ENCODE measurements around the gene TMEM208.
A peak's percentile ranks its signal among the peaks of the same experiment; 100 is the strongest.

TMEM208 gene

DNA sequence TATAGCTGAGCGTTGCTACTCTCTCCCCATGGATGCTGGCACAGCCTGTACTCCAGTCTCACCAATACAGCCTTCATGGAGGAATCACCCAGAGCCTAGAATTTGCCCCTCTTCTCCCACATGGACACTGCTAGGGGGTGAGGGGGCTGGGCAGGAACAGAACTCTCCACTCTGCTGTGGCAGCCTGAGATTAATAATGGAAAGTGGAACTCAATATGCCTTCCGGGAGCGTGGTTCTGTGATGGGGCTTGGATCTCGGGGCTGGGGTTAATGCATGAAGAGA is 23.1 kb downstream of the TMEM208 start:
- no peak for DNase-seq (ENCODE audit: low spot score)

DNA sequence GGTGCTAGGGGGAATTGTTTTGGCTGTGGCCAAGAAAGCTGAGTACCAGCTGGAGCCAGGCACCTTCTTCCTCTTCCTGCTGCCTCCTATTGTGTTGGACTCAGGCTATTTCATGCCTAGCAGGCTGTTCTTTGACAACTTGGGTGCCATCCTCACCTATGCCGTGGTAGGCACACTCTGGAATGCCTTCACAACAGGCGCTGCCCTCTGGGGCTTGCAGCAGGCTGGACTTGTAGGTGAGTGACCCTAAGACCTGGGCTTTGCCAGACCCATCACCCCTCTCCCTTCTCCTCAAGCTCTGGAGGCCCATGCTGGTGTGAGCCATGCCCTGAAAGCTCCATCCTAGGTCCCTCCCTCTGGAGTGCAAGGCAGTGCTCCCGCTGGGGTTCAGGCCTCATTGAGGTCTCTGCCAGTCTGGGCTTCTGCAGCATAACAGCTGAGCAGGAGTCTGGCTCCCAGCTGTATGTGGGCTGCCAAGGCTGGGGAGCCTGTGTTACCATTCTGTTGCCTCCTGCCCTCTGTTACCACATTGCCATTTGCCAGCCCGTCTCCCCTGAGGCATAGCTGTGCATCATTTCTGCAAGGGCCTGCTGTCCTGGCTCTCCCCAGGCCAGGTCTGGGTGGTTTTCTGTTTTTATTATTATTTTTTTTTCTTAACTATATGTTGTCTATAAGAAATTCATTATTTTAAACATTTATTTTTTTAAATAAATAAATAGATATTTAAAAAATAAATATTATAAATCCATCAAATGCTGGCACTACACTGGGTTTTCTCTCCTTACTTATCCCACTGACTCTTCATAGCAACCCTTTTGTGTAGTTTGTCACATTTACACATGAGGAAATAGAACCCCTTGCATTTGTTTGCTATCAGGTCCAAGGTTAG is 25.9 kb downstream of the TMEM208 start:
- no peak for DNase-seq (ENCODE audit: low spot score)

DNA sequence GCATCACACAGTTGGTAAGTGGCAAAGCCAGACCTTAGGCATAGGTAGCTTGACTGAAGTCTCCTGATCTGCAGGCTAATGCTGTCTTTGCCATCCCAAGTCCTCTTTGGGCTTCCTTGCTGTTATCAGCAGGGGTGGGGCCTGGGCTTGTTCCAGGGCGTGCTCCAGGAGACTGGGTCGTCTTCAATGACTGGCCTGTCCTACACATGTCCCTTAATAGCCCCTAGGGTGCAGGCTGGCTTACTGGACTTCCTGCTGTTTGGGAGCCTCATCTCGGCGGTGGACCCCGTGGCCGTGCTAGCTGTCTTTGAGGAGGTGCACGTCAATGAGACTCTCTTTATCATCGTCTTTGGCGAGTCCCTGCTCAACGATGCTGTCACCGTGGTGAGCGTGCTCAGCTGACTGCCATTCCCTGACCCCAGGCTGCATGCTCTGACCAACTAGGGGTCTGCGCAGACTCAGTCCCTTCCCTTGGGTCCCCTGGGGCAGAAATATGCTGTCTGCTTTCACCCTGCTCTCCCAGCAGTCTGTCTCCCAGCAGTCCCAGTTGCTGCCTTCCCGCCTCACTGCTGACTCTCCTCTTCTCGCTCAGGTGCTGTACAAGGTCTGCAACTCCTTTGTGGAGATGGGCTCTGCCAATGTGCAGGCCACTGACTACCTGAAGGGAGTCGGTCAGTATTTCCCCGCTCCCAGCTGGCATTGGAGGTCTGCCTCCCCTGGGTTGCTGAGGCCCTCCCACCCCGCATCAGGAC is 28.0 kb downstream of the TMEM208 start:
- no peak for DNase-seq (ENCODE audit: low spot score)

DNA sequence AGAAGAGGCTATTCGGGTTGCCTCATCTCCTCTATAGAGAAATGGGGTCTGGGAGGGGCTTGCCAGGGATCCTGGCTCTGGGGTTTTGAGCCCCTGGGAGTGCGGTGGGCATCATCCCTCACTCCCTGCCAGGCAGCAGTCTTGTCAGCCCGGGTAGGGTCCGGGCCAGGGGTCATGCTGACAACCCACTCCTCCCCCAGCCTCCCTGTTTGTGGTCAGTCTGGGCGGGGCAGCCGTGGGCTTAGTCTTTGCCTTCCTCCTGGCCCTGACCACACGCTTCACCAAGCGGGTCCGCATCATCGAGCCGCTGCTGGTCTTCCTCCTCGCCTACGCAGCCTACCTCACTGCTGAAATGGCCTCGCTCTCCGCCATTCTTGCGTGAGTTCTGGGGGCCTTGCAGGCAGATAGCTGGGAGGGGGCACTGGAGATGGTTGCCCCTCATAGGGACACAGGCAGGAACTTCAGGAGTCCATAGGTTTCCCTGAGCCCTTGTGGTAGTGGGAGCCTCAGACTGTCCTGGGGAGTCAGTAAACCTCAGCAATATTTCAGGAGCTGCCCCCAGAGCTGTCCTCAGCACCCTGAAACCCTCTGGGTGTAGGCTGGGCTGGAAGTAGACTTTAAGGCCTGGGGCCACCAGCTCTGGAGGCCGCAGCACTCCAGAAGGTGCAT is 28.8 kb downstream of the TMEM208 start:
- no peak for DNase-seq (ENCODE audit: low spot score)

DNA sequence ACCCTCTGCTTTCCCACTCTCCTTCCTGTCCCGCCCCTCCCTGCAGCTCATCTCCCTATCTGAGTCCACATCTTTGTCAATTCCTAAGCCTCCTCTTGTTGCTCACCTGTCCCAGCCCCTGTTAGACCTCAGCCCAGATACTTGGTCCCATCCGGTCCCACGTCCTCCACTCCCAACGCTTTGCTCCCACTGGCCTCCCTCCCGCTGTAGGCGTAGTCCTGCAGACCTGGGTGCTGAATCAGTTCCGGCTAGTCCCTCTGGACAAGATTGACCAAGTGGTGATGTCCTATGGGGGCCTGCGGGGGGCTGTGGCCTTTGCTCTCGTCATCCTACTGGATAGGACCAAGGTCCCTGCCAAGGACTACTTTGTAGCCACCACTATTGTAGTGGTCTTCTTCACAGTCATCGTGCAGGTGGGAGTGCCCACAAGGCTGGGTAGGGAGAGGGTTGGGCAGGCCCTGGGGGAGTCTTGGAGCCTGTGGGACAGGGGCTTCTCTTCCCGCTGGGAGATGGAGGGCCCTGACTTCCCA is 29.8 kb downstream of the TMEM208 start:
- DNase-seq (ENCODE audit: low spot score), result no peak

DNA sequence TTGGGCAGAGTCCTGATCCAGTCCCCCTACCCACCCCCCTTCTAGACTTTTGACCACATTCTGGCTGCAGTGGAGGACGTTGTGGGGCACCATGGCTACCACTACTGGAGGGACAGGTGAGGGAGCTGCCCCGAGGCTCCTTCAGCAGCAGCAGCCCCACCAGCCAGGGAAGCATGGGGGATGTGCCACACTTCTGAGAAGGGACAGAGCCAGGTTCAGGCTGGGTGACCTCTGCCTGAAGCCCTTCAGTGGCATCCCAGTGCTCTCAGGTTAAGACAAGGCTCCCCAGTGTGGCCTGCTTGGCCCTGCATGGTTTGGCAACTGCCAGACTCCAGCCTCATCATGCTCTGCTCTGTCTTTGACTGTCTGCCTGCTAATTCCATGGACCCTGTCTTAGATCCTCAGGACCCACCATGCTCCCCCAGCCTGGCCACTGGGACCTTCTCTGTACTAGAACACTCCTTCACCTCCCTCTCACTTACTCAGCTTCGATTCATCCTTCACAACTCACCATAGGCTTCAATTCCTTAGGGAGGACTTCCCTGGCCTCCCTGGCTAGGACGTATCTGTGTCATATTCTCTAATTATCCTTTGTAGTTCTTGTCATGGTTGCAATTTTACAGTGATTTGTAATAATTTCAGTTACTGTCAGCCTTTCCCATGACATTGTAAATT is 30.7 kb downstream of the TMEM208 start:
- no peak for DNase-seq (ENCODE audit: low spot score)

DNA sequence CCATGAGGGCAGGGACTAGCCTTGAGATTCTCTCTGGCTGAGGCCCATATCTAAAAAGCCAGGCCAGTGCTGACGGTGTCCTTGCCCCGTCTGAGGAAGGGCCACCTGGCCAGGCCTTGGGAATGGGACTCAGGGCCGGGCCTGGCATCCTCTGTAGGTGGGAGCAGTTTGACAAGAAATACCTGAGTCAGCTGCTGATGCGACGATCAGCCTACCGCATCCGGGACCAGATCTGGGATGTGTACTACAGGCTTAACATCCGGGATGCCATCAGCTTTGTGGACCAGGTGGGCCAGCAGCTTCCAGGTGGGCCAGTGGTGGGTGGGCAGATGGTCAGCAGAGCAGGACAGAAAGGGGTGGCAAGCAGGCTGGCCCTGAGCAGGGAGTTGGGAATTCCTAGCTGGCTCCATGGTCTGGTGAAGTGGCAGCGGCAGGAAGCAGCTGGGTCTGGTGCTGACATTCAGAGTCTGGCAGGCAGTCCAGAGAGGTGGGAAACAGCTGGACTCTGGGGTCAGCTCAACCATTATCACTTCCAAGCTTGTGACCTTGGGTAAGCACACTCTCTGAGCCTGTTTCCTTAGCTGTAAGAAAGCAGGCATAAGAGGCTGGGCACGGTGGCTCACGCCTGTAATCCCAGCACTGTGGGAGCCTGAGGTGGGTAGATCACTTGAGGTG is 31.4 kb downstream of the TMEM208 start:
- DNase-seq (ENCODE audit: low spot score), result no peak

DNA sequence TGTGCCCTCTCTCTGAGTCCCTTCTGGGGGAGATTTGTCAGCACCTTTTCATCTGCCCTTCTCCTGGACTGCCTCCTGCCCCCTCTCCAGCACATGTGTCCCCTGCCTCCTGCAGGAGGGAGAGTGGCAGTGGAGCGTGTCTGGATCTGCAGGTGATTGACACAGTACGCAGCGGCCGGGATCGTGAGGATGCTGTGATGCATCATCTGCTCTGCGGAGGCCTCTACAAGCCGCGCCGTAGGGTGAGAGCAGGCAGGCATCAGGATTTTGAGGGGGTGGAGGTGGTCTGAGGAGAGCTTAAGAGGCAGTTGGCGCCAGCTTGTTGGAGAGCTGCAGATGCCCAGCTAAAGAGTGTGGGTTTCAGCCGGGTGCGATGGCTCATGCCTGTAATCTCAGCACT is 32.8 kb downstream of the TMEM208 start:
- no peak for DNase-seq (ENCODE audit: low spot score)

DNA sequence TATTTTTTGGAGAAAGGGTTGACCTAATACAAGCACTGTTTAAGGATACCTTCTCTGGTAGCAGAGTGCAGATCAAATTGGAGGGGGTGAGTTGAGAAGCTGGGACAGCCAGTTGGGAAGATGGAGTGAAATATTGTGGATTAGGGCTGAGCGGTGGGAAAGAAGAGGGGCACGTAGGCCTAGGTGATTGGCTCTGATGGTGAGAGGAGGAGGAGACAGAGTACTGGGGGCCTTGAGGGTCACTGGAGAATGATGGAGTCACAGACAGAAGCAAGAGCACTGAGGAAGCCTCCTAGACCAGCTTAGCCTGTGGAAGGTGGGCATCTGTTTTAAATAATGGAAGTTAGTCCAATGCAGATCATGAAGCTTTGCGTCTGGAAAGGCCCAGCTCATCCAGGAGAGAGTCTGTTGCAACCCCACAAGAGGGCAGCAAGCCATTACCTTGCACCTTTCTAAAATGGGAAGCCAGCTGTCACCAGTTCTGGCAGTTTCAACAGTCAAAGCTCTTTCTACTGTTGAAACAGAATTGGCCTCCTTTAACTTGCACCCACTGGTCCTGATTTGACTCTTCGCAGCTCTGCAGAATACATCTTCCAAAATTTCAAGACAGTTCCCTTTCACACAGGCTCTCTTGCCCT is 33.6 kb downstream of the TMEM208 start:
- peak; percentile 67 for DNase-seq (ENCODE audit: low spot score)

DNA sequence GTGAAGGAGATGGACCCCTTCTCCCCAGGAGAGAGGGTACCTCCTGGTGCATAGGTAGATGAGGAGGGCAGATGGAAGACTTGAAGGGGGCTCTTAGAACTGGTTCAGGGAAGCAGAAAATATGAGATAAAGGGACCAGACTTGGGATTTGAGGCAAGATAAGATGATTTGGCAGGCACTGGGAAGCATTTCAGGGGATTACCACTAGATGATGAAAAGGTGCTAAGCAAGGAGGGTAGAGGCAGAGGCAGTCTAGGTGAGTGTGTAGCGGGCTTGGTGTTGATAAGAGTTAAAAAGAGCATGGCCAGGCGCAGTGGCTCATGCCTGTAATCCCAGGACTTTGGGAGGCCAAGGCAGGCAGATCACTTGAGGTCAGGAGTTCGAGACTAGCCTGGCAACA is 36.3 kb downstream of the TMEM208 start:
- no peak for DNase-seq (ENCODE audit: low spot score)

DNA sequence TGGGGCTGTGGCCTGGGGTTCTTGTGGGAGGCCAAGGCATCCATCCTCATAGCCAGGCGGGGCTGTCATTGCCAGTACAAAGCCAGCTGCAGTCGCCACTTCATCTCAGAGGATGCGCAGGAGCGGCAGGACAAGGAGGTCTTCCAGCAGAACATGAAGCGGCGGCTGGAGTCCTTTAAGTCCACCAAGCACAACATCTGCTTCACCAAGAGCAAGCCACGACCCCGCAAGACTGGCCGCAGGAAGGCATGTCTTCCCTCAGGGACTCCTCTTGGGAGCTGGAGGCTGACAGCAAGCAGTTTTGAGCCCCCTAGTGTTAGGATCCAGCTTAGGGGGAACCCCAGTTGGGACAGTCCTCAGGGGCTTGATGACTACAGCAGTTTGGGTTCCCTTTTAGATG is 37.3 kb downstream of the TMEM208 start:
- DNase-seq (ENCODE audit: low spot score), result no peak

DNA sequence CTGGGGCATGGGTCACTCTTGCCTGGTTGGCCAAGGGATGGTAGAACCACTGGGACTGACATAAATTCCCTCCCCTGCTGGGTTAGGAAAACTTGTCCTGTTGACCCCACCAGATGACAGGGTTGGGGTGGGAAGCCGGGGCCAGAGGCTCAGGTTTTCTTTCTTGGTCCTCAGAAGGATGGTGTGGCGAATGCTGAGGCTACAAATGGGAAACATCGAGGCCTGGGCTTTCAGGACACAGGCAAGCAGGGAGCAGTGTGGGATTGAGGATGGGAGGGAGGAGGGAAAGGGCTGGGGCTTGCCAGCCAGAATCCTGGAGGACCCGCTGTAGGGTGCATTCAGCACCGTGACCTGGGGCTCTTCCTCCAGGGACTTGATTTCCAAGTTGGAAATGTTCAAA is 37.9 kb downstream of the TMEM208 start:
- DNase-seq (ENCODE audit: low spot score), result no peak

DNA sequence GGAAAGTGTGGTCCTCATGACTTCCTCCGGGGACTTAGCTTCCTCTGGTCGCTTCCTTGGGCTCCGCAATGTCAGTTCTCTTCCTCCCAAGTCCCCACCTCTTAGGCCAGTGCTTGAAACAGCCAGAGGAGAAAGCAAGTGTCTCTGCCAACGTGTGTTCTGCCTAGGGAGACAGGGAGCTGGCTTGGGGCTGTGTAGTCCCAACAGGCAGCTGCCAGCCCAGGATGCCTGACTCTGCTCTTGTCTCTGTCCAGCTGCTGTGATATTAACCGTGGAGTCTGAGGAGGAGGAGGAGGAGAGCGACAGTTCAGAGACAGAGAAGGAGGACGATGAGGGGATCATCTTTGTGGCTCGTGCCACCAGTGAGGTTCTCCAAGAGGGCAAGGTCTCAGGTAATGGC is 38.9 kb downstream of the TMEM208 start:
- DNase-seq (ENCODE audit: low spot score), result no peak

DNA sequence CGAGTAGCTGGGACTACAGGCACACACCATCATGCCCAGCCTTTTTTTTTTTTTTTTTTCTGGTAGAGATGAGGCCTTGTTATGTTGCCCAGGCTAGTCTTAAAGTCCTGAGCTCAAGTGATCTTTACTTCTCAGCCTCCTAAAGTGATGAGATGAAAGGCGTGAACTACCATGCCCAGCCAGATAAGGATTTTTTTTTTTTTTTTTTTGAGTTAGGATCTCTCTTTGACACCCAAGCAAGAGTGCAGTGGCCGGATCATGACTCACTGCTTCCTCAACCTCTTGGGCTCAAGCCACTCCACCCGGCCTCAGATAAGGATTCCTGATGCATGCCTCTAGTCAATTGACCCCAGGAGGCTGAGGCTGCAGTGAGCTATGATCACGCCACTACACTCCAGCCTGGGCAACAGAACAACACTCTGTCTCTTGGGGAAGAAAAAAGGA is 41.2 kb downstream of the TMEM208 start:
- DNase-seq (ENCODE audit: low spot score), result peak; percentile 92

DNA sequence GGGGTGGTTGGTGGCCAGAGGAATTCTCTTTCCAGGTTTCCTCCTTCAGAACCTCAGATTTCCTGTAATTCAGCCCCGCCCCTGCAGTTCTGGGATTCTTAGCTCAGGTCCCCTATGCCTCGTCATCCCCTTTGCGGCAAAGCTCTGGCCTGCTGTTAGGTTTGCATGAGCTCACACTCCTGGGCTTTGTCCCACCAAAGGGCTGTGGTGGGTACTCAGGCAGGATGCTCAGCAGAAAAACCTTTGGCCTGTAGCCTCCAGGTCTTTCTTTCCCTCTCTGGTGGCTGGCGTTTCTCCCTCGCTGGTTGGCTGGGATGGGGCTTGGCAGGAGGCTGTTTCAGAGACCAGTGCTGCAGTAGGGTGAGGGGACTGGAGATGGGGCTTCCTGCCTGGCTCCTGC is 42.8 kb downstream of the TMEM208 start:
- peak; percentile 56 for DNase-seq (ENCODE audit: low spot score)

DNA sequence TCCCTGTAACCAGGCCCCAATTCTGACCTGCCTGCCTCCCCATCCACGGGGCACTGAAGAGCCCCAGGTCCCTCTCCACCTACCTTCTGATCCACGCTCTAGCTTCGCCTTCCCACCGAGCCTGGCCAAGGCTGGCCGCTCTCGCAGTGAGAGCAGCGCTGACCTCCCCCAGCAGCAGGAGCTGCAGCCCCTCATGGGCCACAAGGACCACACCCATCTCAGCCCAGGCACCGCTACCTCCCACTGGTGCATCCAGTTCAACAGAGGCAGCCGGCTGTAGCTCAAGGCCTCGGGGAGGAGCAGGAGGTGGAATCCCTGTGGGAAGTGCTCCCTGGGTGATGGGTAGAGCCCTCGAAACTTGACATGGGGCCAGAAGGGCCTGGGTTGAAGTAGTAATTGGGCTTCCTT is 44.0 kb downstream of the TMEM208 start:
- no peak for DNase-seq (ENCODE audit: low spot score)

DNA sequence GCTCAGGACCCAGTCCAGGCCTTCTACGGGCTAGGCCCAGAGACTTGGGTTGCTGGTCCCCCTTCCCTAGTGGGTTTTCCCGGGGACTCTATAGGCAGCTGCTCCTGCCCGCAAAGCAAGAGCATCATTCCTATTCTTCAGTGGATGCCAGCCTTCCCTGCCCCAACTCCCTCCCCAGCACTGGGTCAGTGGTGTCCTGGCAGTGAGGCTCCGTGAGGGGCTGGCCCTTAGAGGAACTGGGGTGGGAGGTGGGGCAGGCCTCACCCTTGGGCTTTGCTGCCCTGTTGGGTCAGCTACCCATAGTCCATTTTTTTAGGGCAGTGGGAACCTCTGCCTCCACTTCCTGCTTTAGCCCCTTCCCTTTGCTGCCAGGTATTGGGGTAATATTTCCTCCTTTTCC is 44.5 kb downstream of the TMEM208 start:
- DNase-seq (ENCODE audit: low spot score), result no peak

DNA sequence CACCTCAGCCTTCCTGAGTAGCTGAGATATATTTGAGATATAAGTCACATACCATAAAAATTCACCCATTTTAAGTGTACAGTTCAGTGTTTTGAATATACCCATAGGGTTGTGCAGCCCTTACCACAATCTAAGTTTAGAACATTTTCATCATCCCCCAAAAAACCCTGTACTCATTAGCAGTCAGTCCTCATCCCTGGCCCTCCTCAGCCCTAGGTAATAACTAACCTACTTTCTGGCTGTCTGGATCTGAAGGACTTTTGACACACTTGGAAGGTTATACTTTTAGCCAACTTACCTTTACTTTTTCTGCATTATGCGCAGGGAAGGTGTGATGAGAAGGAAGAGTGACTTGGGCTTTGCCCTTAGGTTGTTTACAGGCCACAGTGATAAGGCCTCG is 48.4 kb downstream of the TMEM208 start:
- no peak for DNase-seq (ENCODE audit: low spot score)

DNA sequence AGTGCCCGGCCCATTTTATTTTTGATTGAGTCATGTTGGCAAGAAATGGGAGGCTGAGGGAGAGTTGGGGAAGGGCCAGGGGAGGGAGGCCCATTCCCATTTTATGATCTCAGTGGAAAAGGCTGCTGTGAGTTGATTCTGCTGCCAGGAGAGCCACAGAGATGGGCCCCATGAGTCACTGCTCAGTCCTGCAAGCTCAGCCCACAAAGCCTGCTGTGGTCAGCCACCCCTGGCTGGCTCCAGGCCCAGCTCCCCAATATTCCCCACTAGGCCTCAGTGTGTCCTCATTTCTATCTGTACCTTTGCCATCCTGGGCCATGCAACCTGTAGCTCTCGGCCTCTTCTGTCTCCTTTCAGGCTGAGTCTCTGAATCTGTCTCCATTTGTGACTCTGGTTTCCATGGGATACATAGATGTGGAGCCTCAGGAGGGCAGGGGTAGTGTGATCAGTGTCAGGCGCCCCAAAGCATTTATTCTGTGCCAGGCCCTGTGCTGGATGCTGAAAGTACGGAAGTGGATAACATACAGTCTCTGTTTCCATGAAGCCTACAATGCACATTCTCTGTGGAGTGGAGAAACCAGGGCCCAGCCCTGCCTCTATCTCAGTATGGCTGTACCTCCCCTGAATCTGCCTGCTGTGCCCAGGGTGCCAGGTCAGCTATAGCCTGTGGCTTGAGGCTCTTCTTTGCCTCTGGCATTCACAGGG is 50.5 kb downstream of the TMEM208 start:
- DNase-seq (ENCODE audit: low spot score), result peak; percentile 99

DNA sequence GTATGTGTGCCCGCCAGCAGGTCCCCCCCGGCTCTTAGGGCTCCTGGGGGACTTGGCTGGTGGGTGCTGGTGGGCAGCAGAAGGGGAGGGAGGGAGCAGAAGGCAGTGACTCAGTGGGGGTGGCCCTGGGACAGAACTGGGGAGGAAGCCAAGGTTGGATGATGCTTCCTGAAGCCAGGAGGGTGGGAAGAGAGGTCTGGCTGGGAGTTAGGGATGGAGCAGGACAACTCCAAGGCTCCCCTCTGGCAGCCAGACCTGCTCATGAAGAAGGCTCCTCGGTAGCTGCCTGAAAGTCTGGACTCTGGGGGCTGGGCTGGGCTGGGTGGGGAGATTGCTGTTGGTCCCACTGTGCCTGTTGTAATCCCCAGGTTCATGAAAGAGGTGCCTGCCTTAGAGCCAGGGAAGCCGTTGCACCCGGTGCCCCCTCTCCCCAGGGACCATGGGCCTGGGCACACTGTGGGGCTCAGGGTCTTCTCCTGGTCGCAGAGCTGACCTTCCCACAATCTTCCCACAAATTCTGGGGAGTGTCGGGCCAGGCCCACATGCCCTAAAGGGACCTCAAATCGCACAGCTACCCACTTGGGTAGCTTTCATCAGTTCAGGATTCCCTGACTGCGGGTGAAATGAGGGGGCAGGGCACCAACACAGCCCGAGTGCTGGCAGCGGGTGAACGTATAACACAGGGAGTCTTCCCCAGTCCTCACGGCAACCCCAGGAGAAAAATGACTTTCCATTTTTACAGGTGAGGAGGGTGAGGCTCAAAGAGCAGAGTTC is 51.3 kb downstream of the TMEM208 start:
- peak; percentile 81 for DNase-seq (ENCODE audit: low spot score)
